22Rv1 (cell line): ENCODE data around the gene MTHFD1L.

Source experiments
- ZFX ChIP-seq: fragments of 450-650 bp; IDR thresholded peaks from 2 replicates; pipeline ENCODE4 v1.6.1; 2017; ENCODE audit warnings: antibody characterized with exemption, borderline replicate concordance
- TF ChIP-seq, protein P1 (sequence below): fragments of 450-650 bp; IDR thresholded peaks from 2 replicates; pipeline ENCODE4 v1.5.1; 2017; ENCODE audit warnings: mild to moderate bottlenecking

- TF ChIP-seq, protein P1, sequence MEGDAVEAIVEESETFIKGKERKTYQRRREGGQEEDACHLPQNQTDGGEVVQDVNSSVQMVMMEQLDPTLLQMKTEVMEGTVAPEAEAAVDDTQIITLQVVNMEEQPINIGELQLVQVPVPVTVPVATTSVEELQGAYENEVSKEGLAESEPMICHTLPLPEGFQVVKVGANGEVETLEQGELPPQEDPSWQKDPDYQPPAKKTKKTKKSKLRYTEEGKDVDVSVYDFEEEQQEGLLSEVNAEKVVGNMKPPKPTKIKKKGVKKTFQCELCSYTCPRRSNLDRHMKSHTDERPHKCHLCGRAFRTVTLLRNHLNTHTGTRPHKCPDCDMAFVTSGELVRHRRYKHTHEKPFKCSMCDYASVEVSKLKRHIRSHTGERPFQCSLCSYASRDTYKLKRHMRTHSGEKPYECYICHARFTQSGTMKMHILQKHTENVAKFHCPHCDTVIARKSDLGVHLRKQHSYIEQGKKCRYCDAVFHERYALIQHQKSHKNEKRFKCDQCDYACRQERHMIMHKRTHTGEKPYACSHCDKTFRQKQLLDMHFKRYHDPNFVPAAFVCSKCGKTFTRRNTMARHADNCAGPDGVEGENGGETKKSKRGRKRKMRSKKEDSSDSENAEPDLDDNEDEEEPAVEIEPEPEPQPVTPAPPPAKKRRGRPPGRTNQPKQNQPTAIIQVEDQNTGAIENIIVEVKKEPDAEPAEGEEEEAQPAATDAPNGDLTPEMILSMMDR = no peak
- TF ChIP-seq ZFX = no peak
Observed at GRCh38 chr6:151018046-151018445, 152.5 kb downstream of the MTHFD1L start.
